GM21717 (cell line): Measurements from ENCODE around the gene CORO2A.
A peak's percentile ranks its signal among the peaks of the same experiment; 100 is the strongest.
"Not testable (repeated sequence)": the region's sequence is repeated elsewhere in the genome, so short reads cannot be mapped to it uniquely, and the experiment has no call there.

Source experiments
- ATAC-seq: cut with Tn5 transposase; IDR thresholded peaks from one replicate; pipeline ENCODE4 v1.9.1; 2021; ENCODE audit warnings: mild to moderate bottlenecking, moderate library complexity; ENCODE audit not compliant: unreplicated experiment

The CORO2A gene

DNA sequence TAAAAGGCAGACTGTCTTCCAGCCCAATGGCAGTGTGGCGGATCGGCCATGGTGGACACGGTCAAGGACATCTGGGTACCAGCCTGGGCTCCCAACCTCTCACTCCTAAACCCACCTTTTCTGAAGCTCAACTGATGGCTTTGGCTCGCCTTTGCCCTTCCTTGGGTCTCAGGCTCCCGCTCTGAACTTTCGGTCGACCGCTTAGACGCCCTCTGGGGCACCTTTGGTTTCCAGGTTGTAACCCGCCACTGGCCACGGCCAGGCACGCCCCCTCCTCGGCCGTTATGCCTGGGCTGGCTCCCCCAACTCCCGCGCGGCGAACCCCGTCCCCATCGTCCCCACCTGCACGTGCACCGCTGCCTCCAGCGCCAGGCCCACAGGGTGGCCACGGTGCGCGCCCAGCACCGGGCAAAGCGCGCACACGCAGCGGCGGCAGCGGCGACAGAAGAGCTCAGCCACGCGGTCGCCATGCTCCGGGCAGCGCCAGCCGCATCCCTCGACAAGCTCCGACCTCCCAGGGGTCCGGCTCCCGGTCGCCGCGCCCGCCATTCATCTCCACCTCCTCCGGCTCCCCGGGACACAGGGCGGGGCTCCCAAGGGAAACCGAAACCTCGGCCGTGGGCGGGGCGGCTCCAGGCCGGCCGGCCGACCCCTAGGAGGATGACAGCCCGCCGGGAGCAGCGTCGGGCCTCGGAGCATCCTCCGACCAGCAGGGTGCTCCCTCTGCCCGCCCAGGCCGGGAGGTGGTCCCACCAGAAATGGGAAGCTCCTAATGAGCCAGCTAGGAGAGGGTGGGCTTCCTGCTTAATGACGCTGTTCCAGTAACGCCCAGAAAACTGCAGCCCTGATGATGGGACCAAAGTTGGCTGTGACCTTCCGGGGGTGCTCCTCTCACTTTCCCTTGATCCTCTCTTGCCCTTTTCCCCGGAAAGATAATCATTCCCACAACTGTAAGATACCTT, 73.5 kb downstream of the CORO2A start, which contains the start of gene TRIM14:
Gene TRIM14, minus strand, starts transcription at position 583 of the 962 bp plus-strand sequence. Its CDS starts 34 bp downstream, at position 549.
- peak; percentile 59 for ATAC-seq

DNA sequence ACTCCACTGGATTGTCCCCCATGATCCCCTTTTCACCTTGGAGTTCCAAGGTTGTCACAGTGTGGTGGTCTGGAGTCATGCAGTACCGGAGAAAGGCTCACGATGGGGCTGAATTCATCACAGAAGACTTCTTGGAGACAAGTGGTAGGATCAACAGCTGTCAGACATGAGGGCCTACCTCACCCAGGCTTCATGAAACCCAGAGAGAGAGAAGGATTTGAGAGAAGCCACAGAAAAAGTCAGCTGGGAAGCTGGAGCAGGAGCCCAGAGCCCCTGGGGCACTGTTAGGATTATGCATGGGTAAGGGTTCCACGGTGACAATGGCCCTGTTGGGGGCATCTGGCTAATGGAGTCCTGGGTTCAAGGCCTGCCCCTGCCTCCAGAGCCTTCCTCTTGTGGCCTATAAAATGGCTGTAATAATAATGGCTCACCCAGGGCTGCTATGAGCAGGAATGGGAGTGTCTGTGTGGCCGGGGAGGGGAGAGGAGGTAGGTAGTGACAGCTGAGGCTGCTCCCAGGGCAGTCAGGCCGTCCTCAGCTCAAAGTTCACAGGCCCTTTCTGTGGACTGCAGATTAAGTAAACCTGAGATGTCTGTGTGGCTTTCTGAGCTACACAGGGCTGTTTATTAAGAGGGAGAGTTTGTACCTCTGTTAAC, 74.3 kb downstream of the CORO2A start:
- ATAC-seq = peak; percentile 63

DNA sequence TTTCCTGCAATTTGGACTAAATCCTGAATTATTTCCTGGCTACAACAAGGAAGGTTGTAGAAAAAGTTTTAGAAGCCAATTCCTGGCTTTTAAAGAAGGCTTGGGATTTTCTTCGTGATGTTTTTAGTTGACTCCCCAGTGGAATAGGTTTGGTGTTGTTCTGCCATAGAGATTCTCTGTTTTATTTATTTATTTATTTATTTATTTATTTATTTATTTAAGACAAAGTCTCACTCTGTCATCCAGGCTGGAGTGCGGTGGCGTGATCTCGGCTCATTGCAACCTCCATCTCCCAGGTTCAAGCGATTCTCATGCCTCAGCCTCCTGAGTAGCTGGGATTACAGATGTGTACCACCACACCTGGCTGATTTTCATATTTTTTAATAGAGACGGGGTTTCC, 75.3 kb downstream of the CORO2A start:
- ATAC-seq = not testable (repeated sequence)

DNA sequence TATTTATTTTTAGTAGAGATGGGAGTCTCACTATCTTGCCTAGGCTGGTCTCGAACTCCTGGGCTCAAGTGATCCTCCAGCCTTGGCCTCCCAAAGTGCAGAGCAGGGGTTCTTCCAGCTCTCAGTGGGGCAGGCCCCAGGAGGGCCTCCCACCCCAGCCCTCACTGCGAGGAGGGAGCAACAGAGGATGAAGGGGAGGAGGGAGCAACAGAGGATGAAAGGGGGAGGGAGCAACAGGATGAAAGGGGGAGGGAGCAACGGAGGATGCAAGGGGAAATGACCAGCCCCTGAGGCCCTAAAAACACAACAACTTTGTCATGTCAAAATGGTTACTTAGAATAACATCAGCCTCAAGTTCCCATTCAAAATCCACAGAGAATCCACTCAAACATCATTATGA, 83.4 kb downstream of the CORO2A start:
- ATAC-seq = no peak

DNA sequence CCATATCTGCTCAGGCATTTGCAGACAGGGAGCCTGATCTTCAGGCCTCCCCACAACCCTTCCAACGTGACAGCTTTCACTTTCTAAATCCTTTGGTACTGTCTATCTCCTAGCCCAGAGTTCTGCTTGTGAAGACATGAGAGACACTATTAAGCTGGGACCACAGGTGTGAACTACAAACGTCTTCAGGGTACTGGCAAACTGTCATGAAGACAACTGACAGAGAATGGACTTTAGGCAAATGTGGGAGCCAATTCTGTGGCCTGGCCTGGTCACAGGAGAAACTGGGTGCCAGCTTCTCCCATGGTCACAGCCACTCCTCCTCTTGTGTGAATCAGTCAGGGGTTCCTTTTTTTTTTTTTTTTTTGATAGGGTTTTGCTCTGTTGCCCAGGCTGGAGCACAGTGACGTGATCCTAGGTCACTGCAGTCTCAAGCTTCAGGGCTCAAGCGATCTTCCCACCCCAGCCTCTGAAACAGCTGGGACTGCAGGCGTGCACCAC, 83.9 kb downstream of the CORO2A start:
- peak; percentile 69 for ATAC-seq

DNA sequence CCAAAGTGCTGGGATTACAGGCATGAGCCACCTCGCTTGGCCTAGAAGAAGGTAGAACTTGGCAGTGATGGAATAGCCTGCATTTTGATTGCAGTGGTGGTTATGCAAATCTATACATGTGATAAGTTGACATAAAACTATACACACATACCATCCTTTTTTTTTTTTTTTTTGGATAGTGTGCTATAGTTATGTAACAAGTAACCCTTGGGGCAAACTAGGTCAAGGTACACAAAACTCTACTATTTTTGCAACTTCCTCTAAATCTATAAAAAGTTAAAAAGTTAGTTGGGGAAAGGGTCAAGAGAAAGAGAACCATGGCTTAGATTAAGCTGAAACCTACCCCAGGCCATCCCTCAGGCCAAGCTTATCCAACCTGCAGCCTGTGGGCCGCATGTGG, 84.5 kb downstream of the CORO2A start:
- ATAC-seq = peak; percentile 1

DNA sequence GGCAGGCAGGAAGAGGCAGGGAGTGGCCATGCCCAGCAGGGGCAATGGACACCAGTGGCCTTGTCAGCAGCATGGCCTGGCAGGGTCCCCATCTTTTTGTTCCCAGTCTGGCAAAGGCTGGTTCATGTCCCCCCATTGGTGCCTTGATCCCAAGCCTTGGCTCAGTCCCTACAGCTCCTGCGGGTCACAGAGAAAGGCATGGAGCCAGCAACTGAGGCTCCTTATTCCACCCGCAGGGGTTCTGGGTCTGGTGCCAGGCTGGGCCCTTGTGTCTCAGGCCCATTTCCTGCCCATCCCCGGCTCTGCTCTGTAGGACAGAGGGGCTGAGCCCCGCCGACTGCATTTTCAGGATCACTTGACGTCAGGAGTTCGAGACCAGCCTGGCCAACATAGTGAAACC, 87.4 kb downstream of the CORO2A start:
- no peak for ATAC-seq

DNA sequence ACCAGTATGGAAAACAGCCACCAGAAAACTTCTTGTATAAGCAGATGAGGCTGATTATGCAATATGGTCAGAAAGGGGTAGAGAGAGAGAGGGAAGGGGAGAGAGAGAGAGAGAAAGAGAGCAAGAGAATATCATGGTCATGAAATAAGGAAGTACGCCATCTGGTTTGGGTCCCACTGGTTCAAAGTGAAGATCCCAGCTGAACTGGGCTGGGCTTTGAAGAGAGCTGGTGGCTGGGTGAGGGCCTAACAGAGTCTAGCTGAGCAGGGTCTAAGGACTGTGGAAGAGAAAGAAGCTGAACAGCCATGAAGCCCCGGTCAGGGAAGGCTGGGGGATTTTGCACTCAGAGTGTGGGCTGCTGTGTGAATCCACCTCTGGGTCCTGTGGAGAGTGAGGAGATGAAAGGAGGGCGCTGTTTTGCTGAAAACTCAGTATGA, 88.0 kb downstream of the CORO2A start:
- no peak for ATAC-seq

DNA sequence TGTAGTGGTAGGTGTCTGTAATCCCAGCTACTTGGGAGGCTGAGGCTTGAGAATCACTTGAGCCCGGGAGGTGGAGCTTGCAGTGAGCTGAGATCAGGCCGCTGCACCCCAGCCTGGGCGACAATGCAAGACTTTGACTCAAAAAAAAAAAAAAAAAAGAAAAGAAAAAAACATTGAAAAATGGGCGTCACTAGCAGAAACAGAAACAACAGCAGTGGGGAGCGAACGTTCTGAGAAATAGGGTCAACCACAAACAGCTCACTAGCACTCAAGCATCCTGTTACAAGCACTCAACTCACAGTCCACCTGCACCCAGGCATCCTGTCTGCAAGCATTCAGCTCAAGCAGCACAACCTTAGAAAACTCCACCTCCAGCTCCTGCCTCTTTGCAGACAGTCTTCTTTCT, 90.6 kb downstream of the CORO2A start:
- ATAC-seq = peak; percentile 96

DNA sequence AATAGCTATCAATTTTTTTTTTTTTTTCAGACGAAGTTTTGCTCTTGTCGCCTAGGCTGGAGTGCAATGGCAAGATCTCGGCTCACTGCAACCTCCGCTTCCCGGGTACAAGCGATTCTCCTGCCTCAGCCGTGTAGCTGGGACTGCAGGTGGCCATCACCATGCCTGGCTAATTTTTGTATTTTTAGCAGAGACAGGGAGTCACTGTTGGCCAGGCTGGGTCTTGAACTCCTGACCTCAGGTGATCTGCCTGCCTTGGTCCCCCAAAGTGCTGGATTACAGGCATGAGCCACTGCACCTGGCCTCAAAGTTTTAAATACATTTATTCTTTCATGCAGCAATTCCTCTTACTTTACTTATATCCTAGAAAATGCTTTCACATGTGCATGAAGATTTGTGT, 91.0 kb downstream of the CORO2A start:
- ATAC-seq = no peak

DNA sequence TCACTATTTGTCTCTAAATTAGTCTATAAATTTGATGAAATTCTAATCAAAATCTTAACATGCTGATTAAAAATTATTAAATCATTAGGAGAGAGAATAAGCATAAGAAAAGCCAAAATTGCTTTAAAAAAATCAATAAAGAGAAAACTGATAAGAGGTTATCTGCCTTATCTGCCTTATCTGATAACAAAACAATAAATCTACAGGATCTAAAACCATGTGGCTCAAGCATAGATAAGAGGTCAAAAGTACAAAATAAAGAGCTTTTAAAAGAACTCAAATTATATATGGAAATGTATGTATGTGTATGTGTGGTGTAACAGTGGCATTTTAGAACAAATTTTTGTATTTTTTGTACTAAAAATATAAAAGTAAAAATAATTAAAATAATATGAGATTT, 92.0 kb downstream of the CORO2A start:
- ATAC-seq = no peak

DNA sequence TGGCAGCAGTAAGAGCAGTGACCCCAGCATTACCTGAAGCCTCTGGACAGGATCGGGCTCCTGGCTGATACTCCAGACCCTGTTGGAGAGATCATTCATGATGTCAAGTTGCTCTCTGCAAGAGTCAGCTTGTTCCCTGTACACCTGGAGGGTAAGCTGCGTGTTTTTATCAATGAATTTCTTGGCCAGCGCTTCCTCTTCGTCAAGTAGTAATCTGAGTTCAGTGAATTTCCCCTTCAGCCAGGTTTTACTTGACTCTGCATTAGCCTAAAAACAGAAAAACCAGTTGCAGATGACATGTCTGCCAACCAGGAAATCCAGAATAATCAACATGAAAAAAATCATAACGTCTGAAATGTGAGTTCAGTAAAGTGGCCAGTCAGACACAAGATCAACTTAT, 92.5 kb downstream of the CORO2A start:
- no peak for ATAC-seq

DNA sequence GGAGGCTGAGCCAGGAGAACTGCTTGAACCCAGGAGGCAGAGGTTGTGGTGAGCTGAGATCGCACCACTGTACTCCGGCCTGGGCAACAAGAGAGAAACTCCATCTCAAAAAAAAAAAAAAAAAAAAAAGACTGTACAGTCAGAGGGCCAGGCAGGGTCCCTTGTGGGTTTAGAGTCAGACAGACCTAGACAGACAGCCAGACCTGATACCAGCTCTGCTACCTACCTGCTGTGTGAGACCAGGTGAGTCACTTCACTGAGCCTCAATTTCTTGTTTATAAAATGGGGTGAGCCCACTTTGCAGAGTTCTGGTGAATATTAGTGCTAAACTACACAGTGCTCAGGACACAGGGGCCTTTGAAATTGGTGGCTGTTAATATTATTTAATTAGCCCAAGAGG, 93.1 kb downstream of the CORO2A start:
- no peak for ATAC-seq

DNA sequence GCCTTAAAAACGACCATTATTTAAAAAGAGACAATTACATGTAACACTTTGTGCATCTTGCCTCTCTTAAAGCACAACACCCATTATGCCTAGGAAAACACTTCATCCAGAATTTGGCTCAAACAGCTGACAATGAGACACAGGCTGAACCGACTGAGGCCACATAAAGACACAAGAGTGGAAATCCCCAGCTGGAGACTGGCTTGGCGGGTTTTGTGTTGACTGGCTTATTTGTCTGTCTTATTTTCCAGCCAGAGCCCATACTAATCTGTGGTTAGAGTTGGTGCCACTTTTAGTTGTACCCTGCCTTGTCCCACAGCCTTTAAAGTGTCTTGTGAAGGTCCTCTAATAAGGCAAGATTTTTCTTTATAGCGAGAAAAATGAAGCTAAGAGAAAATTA, 94.6 kb downstream of the CORO2A start:
- ATAC-seq = no peak

DNA sequence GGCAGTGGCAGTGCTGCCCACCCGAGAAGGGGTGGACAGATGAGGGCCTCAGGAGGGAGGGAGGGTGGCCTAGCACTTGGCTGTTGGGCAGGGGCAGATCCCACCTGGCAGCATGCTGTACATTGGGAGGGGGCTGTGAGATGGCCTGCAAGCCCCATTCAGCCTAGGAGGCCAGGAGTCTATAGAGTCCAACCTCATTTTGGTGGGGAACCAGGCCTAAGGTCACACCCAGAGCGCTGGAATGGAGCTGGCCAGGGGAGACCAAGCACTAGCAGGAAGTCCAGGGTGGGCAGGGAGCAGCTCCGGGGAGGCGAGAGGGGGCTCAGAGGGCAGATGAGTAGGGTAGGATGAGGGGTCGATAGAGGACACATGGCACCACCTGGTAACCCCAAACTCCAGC, 96.3 kb downstream of the CORO2A start:
- ATAC-seq = no peak

DNA sequence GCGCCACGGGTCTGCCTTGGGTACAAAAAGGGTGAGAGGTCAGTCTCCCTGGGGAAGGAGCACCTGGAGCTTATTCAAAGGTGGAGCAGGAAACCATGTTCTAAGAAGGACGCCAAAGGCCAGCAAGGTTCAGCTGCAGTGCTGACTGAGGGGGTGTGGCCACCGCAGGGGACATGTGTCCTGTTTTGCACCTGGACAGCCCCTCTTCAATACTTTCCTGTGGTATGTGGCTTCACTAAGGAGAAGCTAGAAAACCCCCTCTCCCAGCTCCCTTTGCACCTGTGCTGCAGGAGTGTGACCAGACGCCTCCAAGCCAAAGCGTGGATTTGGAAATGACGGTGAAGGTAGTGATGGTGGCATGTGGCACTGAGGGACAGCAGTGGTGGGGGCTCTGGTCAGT, 97.0 kb downstream of the CORO2A start:
- ATAC-seq = no peak

DNA sequence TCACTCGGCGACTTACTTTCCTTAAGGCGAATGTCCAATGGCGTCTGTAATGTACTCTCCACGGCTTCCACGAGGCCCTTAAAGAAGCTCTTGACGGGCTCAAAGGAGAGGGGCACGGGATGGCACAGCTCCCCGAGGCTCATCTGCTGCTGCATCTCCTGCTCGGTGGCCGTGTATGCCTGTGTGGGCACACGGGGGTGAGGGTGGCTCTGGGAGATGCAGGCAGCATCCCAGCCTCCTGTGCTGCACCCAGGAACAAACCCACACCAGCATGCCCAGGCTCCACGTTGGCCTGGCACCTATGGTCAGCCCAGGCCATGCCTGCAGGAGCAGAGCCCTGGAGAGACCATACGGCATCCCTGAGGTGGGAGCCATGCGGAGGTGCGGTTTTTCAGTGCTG, 97.6 kb downstream of the CORO2A start:
- ATAC-seq = no peak

DNA sequence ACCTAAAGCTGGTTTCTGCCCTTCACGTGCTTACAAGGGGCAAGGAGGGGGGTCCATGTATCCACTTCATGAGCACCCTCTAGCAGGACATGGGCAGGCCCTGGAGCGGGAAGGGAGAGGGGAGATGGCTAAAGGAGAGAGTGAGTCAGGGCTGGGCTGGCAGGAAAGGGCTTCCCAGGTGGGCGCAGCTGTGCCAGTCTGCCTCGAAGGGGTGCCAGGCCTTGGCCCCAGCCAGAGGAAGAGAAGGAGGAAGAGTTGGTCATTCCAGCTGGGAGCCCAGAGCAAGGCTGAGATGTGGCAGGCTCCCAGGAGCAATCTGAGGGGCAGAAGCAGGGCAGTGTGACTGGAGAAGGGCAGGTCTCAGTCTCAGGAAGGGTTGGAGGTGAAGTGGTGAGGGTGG, 98.1 kb downstream of the CORO2A start:
- ATAC-seq = no peak

DNA sequence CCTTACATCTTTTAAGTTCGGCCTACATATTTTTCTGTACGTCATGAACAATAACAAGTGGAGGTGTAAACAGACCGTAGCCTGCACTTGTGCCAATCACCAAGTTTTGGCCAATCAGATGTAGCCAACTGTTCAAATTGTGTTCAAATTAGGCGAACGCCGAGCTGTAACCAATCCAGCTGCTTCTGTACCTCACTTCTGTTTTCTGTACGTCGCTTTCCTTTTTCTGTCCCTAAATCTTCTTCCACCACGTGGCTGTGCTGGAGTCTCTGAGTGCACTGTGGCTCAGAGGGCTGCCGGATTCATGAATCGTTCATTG, 99.9 kb downstream of the CORO2A start:
- no peak for ATAC-seq

DNA sequence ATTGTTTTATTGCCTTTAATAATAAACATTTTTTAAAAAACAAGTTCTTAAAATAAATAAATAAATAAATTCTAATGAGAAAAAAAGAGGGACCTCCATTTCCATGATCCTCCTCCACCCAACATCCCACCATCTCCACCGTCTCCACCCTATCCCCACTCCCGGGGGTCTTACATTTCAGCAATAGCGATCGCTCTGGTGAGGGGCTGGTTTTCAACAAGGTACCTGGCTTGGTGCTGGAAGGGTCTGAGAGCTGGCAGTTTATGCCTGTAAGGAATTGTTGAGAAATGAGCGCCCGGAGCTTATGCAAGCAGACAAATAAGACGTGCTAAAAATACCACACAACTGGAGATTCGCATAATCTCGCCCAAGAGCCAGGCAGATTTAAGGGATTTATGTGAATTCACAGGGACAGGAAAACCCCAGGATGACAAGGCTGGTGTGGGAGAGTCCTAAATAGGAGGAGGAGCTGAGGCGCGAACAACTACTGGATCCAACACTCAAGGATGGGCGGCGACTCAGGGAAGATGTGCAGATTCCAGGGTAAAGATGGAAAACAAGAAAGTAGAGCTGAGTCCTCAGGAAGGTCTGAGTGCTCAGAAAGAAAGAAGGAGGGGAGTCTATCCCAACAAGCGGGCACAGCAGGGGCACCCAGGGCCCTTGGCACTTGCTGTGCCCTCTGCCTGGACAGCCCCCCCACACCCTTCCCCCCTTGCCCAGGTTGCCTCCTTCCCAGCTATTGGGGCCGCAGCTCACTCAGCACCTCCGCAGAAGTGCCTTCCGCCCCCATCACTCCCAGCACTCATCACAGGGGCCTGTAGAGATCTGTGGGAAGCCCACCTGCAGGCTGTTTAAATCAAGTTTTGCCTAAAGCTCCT, 100.5 kb downstream of the CORO2A start:
- no peak for ATAC-seq

DNA sequence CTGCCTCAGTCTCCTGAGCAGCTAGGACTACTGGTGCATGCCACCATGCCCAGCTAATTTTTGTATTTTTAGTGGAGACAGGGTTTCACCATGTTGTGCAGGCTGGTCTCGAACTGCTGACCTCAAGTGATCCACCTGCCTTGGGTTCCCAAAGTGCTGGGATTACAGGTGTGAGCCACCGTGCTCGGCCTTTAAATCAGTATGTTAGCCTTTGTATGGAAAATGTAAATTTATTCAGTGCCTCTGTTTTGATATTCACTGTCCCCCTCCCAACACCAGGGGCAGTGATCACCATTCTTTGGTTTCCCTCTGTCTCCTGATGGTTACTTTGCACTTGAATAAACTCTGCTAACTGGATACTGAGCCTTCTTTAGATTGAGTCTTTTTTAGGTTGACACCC, 101.8 kb downstream of the CORO2A start:
- ATAC-seq = not testable (repeated sequence)
